Fibroblast of the aortic adventitia (primary cell): ENCODE data around the gene STAT1. TPM values are rescaled to one million over a fixed set of nuclear protein-coding genes. Genes with fewer than 3 reads are reported as not detected.
A peak's percentile ranks its signal among the peaks of the same experiment; 100 is the strongest.

ENCODE experiments used
- DNase-seq: peaks from one replicate; pipeline ENCODE4 v3.0.0-alpha.2; 2010; ENCODE audit warnings: low read depth
- H3K4me3 ChIP-seq: 2 replicates; pipeline ENCODE4 v1.5.1; 2011; ENCODE audit warnings: low read depth, mild to moderate bottlenecking, control low read depth, low read length, moderate library complexity
- total RNA-seq: library from RNA; depleted of rRNA; stranded (reverse); fragments of >200 nt; gene quantifications from 2 replicates; pipeline ENCODE4 v1.2.3, GENCODE V29; 2012; ENCODE audit warnings: low replicate concordance
- TF ChIP-seq, protein P1 (sequence below): IDR thresholded peaks from 2 replicates; pipeline ENCODE4 v1.5.1; 2011; ENCODE audit warnings: mild to moderate bottlenecking, low read length, control low read depth, inconsistent platforms; ENCODE audit not compliant: insufficient read depth

STAT1 gene
- total RNA-seq, 1 donor = 122 TPM

- TF ChIP-seq, protein P1, sequence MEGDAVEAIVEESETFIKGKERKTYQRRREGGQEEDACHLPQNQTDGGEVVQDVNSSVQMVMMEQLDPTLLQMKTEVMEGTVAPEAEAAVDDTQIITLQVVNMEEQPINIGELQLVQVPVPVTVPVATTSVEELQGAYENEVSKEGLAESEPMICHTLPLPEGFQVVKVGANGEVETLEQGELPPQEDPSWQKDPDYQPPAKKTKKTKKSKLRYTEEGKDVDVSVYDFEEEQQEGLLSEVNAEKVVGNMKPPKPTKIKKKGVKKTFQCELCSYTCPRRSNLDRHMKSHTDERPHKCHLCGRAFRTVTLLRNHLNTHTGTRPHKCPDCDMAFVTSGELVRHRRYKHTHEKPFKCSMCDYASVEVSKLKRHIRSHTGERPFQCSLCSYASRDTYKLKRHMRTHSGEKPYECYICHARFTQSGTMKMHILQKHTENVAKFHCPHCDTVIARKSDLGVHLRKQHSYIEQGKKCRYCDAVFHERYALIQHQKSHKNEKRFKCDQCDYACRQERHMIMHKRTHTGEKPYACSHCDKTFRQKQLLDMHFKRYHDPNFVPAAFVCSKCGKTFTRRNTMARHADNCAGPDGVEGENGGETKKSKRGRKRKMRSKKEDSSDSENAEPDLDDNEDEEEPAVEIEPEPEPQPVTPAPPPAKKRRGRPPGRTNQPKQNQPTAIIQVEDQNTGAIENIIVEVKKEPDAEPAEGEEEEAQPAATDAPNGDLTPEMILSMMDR = no peak
- peak; percentile 22 for DNase-seq
- H3K4me3 ChIP-seq = no peak overlapping the region
Measured at GRCh38 chr2:191009541-191010374, 4.2 kb downstream of the STAT1 start.

DNA sequence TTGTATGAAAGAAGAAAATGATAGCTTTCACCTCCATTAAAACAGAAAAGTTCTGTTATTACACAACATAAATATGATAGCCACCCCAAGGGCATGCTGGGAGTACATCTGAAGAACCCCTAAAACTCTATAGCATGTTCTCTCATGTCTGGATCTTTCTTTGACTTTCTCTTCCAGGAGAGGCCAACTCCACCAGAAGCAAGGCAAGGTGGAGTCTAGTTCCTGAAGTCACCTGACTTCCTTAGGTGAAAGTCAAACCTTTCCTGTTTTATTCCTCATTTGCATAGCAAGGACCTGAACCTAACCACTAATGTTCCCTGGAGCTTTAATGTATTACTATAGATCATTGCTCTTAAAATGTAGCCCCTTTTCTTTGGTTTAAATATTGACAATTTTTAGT is 5.7 kb downstream of the STAT1 start:
- no peak for DNase-seq
- TF ChIP-seq, protein P1 = no peak
- H3K4me3 ChIP-seq = no peak overlapping the region

GRCh38 chr2:191006997-191007783 is 6.8 kb downstream of the STAT1 start:
- DNase-seq = no peak
- TF ChIP-seq, protein P1 = no peak
- H3K4me3 ChIP-seq = no peak overlapping the region

GRCh38 chr2:191006297-191006696 is 7.7 kb downstream of the STAT1 start:
- TF ChIP-seq, protein P1 = no peak
- H3K4me3 ChIP-seq = no peak overlapping the region
- no peak for DNase-seq

DNA sequence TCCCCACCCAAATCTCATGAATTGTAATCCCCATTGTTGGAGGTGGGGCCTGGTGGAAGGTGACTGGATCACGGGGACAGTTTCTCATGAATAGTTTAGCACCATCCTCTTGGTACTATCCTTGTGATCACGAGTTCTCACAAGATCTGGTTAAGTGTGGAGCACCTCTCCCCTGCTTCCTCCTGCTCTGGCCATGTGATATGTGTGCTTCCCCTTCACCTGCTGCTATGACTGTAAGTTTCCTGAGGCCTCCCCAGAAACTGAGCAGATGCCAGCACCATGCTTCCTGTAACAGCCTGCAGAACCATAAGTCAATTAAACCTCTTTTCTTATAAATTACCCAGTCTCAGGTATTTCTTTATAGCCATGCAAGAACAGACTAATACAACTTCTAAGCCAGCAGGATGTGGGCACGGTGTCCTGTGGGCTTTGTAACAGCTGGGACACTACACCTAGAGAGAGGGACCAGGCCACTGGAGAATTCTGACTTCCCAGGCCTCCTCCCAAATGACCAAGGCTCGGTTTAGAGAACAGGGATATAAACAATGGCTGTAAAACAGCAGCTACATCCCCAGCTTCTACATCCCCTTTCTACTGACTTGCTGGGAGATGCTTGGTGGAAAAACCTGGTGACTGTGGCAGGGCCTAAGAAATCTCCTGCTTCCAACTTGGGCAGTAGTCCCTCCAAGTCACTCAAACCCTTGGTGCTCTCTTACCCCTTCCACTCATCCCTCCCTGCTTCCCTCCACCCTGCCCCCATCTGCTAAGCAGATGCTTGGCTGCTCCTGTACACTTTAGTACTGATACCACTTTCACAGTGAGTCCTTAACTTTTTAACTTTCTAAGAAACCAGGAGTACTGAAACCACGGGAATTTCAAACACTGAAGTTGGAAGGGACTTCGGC is 10.3 kb downstream of the STAT1 start:
- DNase-seq = no peak
- TF ChIP-seq, protein P1 = no peak
- no peak overlapping the region for H3K4me3 ChIP-seq

DNA sequence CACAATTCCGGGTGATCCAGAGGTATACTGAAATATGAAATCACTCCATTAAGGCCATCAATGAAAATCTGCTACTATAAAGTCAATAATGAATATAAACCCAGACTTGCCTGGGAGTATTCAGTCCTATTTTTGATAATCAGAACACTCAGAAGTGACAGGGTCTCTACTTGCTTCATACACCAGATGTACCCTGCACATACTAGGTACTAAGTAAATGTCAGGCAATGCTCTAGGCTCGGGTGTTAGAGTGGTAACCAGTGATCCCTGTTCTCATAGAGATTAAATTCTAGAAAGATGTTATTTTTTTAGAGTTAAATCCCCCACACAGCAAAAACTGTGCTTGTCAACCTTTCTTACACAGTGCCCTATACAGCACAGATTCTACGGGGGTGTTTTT is 12.3 kb downstream of the STAT1 start:
- H3K4me3 ChIP-seq = no peak overlapping the region
- no peak for DNase-seq
- TF ChIP-seq, protein P1 = no peak
